A549 (cell line): ENCODE measurements around the gene BCAS4. TPM values are rescaled to one million over a fixed set of nuclear protein-coding genes. Genes with fewer than 3 reads are reported as not detected.
A peak's percentile ranks its signal among the peaks of the same experiment; 100 is the strongest.

Experiments
- ATAC-seq, 2 experiments: fragments of 200-7000 bp in 1 of 2; fragments of >200 bp in 1 of 2; cut with Nextera tagmentation in 1 of 2; cut with Tn5 transposase in 1 of 2; 3 replicates each; pipeline versions ENCODE4 v1.8.0 to v1.9.1; 2018 to 2020; ENCODE audit warnings: mild to moderate bottlenecking in 1 of 2, moderate library complexity in 1 of 2
- CTCF ChIA-PET: fragments of 300-600 bp; sonication (Branson Sonifier 250); formaldehyde crosslinking; extraction: SDS; loops from one replicate; lab custom pipeline; 2021; ENCODE audit warnings: antibody characterized with exemption, inconsistent platforms; lab: Yijun Ruan, JAX
- POLR2A ChIA-PET: fragments of 350-600 bp; formaldehyde crosslinking; extraction: SDS; loops from one replicate; lab custom pipeline; 2021; ENCODE audit warnings: antibody characterized with exemption, inconsistent platforms; lab: Yijun Ruan, JAX
- DNase-seq, 2 experiments: peaks; one replicate each; pipeline versions ENCODE4 v3.0.0 to v3.0.0-alpha.2; 2011 to 2016; ENCODE audit warnings: low read depth in 1 of 2, low spot score in 1 of 2
- FAIRE-seq: peaks from 2 replicates; lab custom pipeline; 2011; peaks lifted over from hg19 to GRCh38; lab: Jason Lieb, UNC
- H3K27ac ChIP-seq, 2 experiments: fragments of >200 bp; sonication (Bioruptor Twin); formaldehyde crosslinking; 3 replicates each; pipeline ENCODE4 v1.5.1; 2016 to 2017
- H3K4me1 ChIP-seq: fragments of >200 bp; sonication (Bioruptor Twin); formaldehyde crosslinking; 3 replicates; pipeline ENCODE4 v1.6.1; 2016
- H3K4me2 ChIP-seq: fragments of >200 bp; sonication (Bioruptor Twin); formaldehyde crosslinking; 3 replicates; pipeline ENCODE4 v1.6.1; 2016
- H3K4me3 ChIP-seq: fragments of >200 bp; sonication (Bioruptor Twin); formaldehyde crosslinking; 3 replicates; pipeline ENCODE4 v1.5.1; 2016
- H3K9me3 ChIP-seq: fragments of >200 bp; sonication (Bioruptor Twin); formaldehyde crosslinking; 3 replicates; pipeline ENCODE4 v1.6.1; 2016
- BCL3 ChIP-seq: fragments of >200 bp; sonication (Bioruptor Twin); formaldehyde crosslinking; IDR thresholded peaks from 3 replicates; pipeline ENCODE4 v1.6.1; 2016
- BHLHE40 ChIP-seq: IDR thresholded peaks from 2 replicates; pipeline ENCODE4 v1.6.1; 2012; ENCODE audit warnings: low read depth, low read length, inconsistent platforms
- CBX8 ChIP-seq: fragments of 200-600 bp; sonication (generic); IDR thresholded peaks from 2 replicates; pipeline ENCODE4 v1.6.1; 2016
- EHF ChIP-seq: fragments of 250-450 bp; sonication (Bioruptor Pico); IDR thresholded peaks from 2 replicates; pipeline ENCODE4 v1.5.0; 2020; ENCODE audit warnings: mild to moderate bottlenecking
- EP300 ChIP-seq, 2 experiments: fragments of >200 bp; sonication (Bioruptor Twin); formaldehyde crosslinking; IDR thresholded peaks; 2 replicates in 1 of 2; 3 replicates in 1 of 2; pipeline ENCODE4 v1.6.1; 2016 to 2017
- FOSL2 ChIP-seq, 2 experiments: fragments of 450-650 bp in 1 of 2; fragments of >200 bp in 1 of 2; sonication (Bioruptor Twin) in 1 of 2; formaldehyde crosslinking; IDR thresholded peaks; 2 replicates each; pipeline versions ENCODE4 v1.5.0 to v1.6.1; 2016 to 2020; ENCODE audit warnings: mild to moderate bottlenecking in 1 of 2, moderate library complexity in 1 of 2
- FOXS1 ChIP-seq: fragments of 250-450 bp; sonication (Bioruptor Pico); IDR thresholded peaks from 2 replicates; pipeline ENCODE4 v1.5.0; 2020; ENCODE audit warnings: mild to moderate bottlenecking, moderate library complexity
- GATA3 ChIP-seq: IDR thresholded peaks from 2 replicates; pipeline ENCODE4 v1.6.1; 2012; ENCODE audit warnings: borderline replicate concordance
- JUN ChIP-seq, 2 experiments: fragments of >200 bp; sonication (Bioruptor Twin); formaldehyde crosslinking; IDR thresholded peaks; 2 replicates in 1 of 2; 3 replicates in 1 of 2; pipeline ENCODE4 v1.6.1; 2016 to 2017
- JUNB ChIP-seq: fragments of >200 bp; sonication (Bioruptor Twin); formaldehyde crosslinking; IDR thresholded peaks from 2 replicates; pipeline ENCODE4 v1.6.1; 2016
- KDM1A ChIP-seq: fragments of 200-600 bp; sonication (generic); IDR thresholded peaks from 2 replicates; pipeline ENCODE4 v1.6.1; 2016; ENCODE audit warnings: low read depth, mild to moderate bottlenecking
- KDM5A ChIP-seq: fragments of 200-600 bp; sonication (generic); IDR thresholded peaks from 2 replicates; pipeline ENCODE4 v1.6.1; 2016; ENCODE audit warnings: antibody characterized with exemption, mild to moderate bottlenecking
- MAZ ChIP-seq: fragments of 150-350 bp; IDR thresholded peaks from 2 replicates; pipeline ENCODE4 v1.6.1; 2014; ENCODE audit warnings: antibody characterized with exemption, low read depth, low read length, borderline replicate concordance
- MYC ChIP-seq: IDR thresholded peaks from 2 replicates; pipeline ENCODE4 v1.6.1; 2012; ENCODE audit warnings: mild to moderate bottlenecking, inconsistent platforms, low read length, improper control_type of control experiment, borderline replicate concordance
- NPAS2 ChIP-seq: fragments of 250-450 bp; sonication (Bioruptor Pico); IDR thresholded peaks from 2 replicates; pipeline ENCODE4 v1.8.0; 2022; ENCODE audit warnings: mild to moderate bottlenecking, moderate library complexity, borderline replicate concordance
- PHF8 ChIP-seq: fragments of 200-600 bp; sonication (generic); IDR thresholded peaks from 2 replicates; pipeline ENCODE4 v1.6.1; 2016; ENCODE audit warnings: low read depth, mild to moderate bottlenecking, antibody characterized with exemption, moderate library complexity, borderline replicate concordance
- RARB ChIP-seq: fragments of 250-450 bp; sonication (Bioruptor Pico); IDR thresholded peaks from 2 replicates; pipeline ENCODE4 v1.8.0; 2021; ENCODE audit warnings: mild to moderate bottlenecking, moderate library complexity
- SMC3 ChIP-seq: fragments of >200 bp; sonication (Bioruptor Twin); formaldehyde crosslinking; IDR thresholded peaks from 3 replicates; pipeline ENCODE4 v1.6.1; 2018; ENCODE audit warnings: inconsistent platforms
- TFCP2L1 ChIP-seq: fragments of 250-450 bp; sonication (Bioruptor Pico); IDR thresholded peaks from 2 replicates; pipeline ENCODE4 v1.5.0; 2021; ENCODE audit warnings: mild to moderate bottlenecking
- TP53 ChIP-seq: fragments of 250-450 bp; sonication (Bioruptor Pico); IDR thresholded peaks from 2 replicates; pipeline ENCODE4 v1.5.0; 2021; ENCODE audit warnings: mild to moderate bottlenecking, moderate library complexity
- ZC3H11A ChIP-seq: fragments of 450-650 bp; IDR thresholded peaks from 2 replicates; pipeline ENCODE4 v1.6.1; 2014; ENCODE audit warnings: antibody characterized with exemption, mild to moderate bottlenecking
- ZFP36 ChIP-seq: fragments of 450-650 bp; IDR thresholded peaks from 2 replicates; pipeline ENCODE4 v1.6.1; 2014; ENCODE audit warnings: borderline replicate concordance; ENCODE audit not compliant: partially characterized antibody
- ZSCAN20 ChIP-seq: fragments of 250-450 bp; sonication (Bioruptor Pico); IDR thresholded peaks from 2 replicates; pipeline ENCODE4 v1.8.0; 2022; ENCODE audit warnings: mild to moderate bottlenecking, moderate library complexity
- WGBS: methylation state at CpG from one replicate; pipeline ENCODE4 v1.1.6; 2017; ENCODE audit errors: missing lambda C conversion rate; 5-methylcytosine and 5-hydroxymethylcytosine counted together
- polyA plus RNA-seq, 4 experiments: library from polyadenylated mRNA; depleted of rRNA in 3 of 4; stranded (reverse); fragments of >200 nt; fragmentation: RNase III in 1 of 4; extraction: RNeasy Plus Mini Kit Qiagen cat#74134 plus additional on column Dnase treatment in 1 of 4; gene quantifications; 2 replicates in 3 of 4; 3 replicates in 1 of 4; pipeline ENCODE4 v1.2.3, GENCODE V29; 2011 to 2017
- TF ChIP-seq, protein P1 (sequence below): IDR thresholded peaks from 2 replicates; pipeline ENCODE4 v1.6.1; 2012

The BCAS4 gene
- polyA plus RNA-seq, 2 of the 4 experiments (the other 2 are of a cell fraction) = 16.9 to 48.4 TPM

DNA sequence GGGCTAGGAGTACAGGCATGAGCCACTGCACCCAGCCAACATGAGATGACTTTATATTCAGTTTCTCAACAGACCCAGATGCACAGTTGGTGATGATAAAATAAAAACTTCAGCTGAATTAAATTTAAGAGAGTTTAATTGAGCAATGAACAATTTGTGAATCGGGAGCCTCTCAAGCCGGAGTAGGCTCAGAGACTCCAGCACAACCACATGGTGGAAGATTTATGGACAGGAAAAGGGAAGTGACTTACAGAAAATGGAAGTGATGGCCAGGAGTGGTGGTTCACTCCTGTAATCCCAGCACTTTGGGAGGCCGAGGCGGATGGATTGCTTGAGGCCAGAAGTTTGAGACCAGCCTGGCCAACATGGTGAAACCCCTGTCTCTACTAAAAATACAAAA lies 10.4 kb upstream of the BCAS4 start:
- no peak for FAIRE-seq
- WGBS = 91% methylated on average over 4 of the region's 4 CpGs
- DNase-seq = no peak
- TF ChIP-seq PHF8 = no peak
- no peak for TF ChIP-seq JUN (IDR thresholded peaks at IDR 0.05)
- no peak for TF ChIP-seq EP300 (IDR thresholded peaks at IDR 0.05)
- no peak for ATAC-seq
- POLR2A ChIA-PET = no interaction called here
- H3K27ac ChIP-seq = peak overlapping the region in 1 of 2 experiments; percentile 58; a peak in 2 of 6 replicates
- peaks cover 15% of the 10 kb centered on the region for H3K4me1 ChIP-seq
- H3K4me3 ChIP-seq = no peak overlapping the region
- CTCF ChIA-PET = interaction anchor here (0.7 to 15.3 kb wide), 10 partner anchors 10 to 320 kb away, joined by 3 to 347 read pairs (median 6); partner anchors contain the start of gene BCAS4
- no peak overlapping the region for H3K4me2 ChIP-seq
- H3K9me3 ChIP-seq = no peaks in the 10 kb centered on the region

- Histone ChIP-seq H3K4me1 (peaks cover 29% of the 10 kb centered on the region), H3K9me3 (no peaks in the 10 kb centered on the region)
- no peak for FAIRE-seq
- no peak for TF ChIP-seq BCL3
- TF ChIP-seq SMC3 = no peak
- TF ChIP-seq CBX8 = no peak
- TF ChIP-seq NPAS2 (CRISPR knock-in tag) = no peak
- no peak for TF ChIP-seq ZSCAN20 (CRISPR knock-in tag)
- TF ChIP-seq FOSL2 (IDR thresholded peaks at IDR 0.05) = no peak
- no peak for TF ChIP-seq FOSL2 (CRISPR knock-in tag; IDR thresholded peaks at IDR 0.05)
- TF ChIP-seq ZFP36 = no peak
- TF ChIP-seq ZC3H11A = no peak
- TF ChIP-seq GATA3 = no peak
- TF ChIP-seq TFCP2L1 (CRISPR knock-in tag) = no peak
- TF ChIP-seq RARB (CRISPR knock-in tag) = no peak
- no peak for TF ChIP-seq EHF
- no peak for TF ChIP-seq KDM1A
- no peak for TF ChIP-seq KDM5A
- TF ChIP-seq, protein P1, sequence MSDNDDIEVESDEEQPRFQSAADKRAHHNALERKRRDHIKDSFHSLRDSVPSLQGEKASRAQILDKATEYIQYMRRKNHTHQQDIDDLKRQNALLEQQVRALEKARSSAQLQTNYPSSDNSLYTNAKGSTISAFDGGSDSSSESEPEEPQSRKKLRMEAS = no peak
- TF ChIP-seq FOXS1 (CRISPR knock-in tag) = no peak
- TF ChIP-seq MYC = no peak
- TF ChIP-seq, all 56 proteins: peak for 0
- Histone ChIP-seq H3K27ac (peak overlapping the region; percentile 90; a peak in 5 of 6 replicates), H3K4me2 (no peak overlapping the region), H3K4me3 (no peak overlapping the region)
- ChIA-PET POLR2A (no interaction called here), CTCF (interaction anchor here (0.6 to 15.3 kb wide), 15 partner anchors 8 to 322 kb away, joined by 3 to 347 read pairs (median 7); partner anchors contain the start of gene BCAS4)
- 82% methylated on average over 9 of the region's 9 CpGs for WGBS
- ATAC-seq (no peak), DNase-seq (no peak)
Observed at GRCh38 chr20:50786703-50787102, 8.2 kb upstream of the BCAS4 start.

DNA sequence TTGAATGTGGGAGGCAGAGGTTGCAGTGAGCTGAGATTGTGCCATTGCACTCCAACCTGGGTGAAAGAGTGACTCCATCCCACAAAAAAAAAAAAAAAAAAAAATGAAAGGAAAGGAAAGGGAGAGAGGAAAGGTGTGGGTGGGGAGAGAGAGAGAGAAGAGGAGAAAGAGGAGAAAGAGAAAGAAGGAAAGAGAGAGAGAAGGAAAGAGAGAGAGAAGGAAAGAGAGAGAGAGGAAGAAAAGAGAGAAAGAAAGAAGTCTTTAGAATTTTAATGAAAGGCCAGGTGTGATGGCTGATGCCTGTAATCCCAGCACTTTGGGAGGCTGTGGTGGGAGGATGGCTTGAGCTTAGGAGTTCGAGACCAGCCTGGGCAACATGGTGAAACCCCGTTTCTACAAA lies 7.7 kb upstream of the BCAS4 start:
- peak overlapping the region; percentile 90 for H3K27ac ChIP-seq
- no peak for FAIRE-seq
- H3K4me3 ChIP-seq = no peak overlapping the region
- 100% methylated on average over 2 of the region's 2 CpGs for WGBS
- POLR2A ChIA-PET = no interaction called here
- peak overlapping the region; percentile 73; the same call in 1 of the 3 replicates for H3K4me2 ChIP-seq
- H3K9me3 ChIP-seq = no peaks in the 10 kb centered on the region
- TF ChIP-seq TFCP2L1 (CRISPR knock-in tag) = no peak
- TF ChIP-seq TP53 (CRISPR knock-in tag) = no peak
- no peak for TF ChIP-seq BHLHE40
- no peak for TF ChIP-seq RARB (CRISPR knock-in tag)
- no peak for TF ChIP-seq EHF
- no peak for TF ChIP-seq JUNB
- TF ChIP-seq GATA3 = no peak
- no peak for TF ChIP-seq MAZ
- H3K4me1 ChIP-seq = peaks cover 29% of the 10 kb centered on the region
- CTCF ChIA-PET = interaction anchor here (0.6 to 15.3 kb wide), 31 partner anchors 7 to 544 kb away, joined by 3 to 347 read pairs (median 5); partner anchors contain the start of gene BCAS4
- ATAC-seq = no peak
- DNase-seq = no peak
